ENCODE results near the gene DNASE2B. TPM values are rescaled to one million over a fixed set of nuclear protein-coding genes. Genes with fewer than 3 reads are reported as not detected.
"Not testable (repeated sequence)": the region's sequence is repeated elsewhere in the genome, so short reads cannot be mapped to it uniquely, and the experiment has no call there.

The DNASE2B gene
- total RNA-seq, 1 experiment from 2014 or later = not detected

DNA sequence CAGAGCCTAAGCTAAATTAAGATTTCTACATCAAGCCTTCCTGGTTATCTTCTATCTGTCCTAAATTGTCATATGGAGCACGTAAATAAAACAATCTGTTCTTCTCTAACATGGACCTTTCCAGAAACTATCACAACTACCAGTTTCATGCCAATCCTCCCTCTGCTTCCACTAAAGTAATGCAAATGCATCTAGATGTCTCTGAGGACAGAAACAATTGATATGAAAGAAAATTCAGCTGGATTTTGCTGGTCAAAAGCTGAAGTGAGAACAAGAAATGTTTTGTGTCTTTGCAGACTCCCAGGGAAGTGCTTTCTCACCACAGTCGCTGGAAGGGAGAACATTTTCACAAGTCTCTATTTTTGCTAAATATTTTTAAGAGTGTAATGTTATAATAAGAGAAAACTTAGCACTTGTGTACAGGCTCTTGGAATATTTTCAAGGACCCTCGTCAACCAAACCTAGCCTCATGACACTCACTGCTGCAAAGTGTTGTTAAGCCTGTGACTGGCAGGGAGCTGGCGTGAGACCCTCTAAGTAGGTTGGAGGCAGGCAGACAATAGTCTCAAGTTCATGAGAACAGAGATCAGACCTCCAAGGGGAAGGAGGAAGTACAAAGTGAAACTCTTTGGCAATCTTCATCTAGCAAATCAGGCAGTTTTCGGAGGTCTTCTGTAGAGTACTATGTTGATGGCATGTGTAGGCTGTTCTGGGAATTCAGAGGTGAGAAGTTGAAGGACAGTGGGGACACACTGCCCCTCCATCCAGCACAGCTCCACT, 38.8 kb downstream of the DNASE2B start:
- Mint-ChIP-seq H3K4me3 (ENCODE audit: low read depth, unreplicated experiment) (no peak overlapping the region), H3K27me3 (ENCODE audit: unreplicated experiment) (no peaks in the 10 kb centered on the region), H3K27ac (ENCODE audit: unreplicated experiment) (no peak overlapping the region), H3K4me1 (ENCODE audit: low read depth, unreplicated experiment) (no peaks in the 10 kb centered on the region), H3K9me3 (ENCODE audit: low read depth, unreplicated experiment) (no peaks in the 10 kb centered on the region), H3K36me3 (ENCODE audit: insufficient read depth, unreplicated experiment) (no peaks in the 10 kb centered on the region)
- DNase-seq = no peak
- CTCF ChIA-PET = interaction anchor here (0.5 to 5.7 kb wide), 4 partner anchors 76 to 831 kb away, joined by 3 to 57 read pairs (median 8); partner anchors contain the start of gene PRKACB
- no TSS peak for BruUV-seq (replicated peaks)
- intact Hi-C loops (cut with micrococcal nuclease; ENCODE audit: unreplicated experiment) = loop anchor here (10.0 kb wide), 1 partner anchor 532 kb away; no protein-coding TSS in a partner anchor
- TF ChIP-seq, protein P1, sequence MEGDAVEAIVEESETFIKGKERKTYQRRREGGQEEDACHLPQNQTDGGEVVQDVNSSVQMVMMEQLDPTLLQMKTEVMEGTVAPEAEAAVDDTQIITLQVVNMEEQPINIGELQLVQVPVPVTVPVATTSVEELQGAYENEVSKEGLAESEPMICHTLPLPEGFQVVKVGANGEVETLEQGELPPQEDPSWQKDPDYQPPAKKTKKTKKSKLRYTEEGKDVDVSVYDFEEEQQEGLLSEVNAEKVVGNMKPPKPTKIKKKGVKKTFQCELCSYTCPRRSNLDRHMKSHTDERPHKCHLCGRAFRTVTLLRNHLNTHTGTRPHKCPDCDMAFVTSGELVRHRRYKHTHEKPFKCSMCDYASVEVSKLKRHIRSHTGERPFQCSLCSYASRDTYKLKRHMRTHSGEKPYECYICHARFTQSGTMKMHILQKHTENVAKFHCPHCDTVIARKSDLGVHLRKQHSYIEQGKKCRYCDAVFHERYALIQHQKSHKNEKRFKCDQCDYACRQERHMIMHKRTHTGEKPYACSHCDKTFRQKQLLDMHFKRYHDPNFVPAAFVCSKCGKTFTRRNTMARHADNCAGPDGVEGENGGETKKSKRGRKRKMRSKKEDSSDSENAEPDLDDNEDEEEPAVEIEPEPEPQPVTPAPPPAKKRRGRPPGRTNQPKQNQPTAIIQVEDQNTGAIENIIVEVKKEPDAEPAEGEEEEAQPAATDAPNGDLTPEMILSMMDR (IDR thresholded peaks at IDR 0.05; ENCODE audit: unreplicated experiment) = no peak

DNA sequence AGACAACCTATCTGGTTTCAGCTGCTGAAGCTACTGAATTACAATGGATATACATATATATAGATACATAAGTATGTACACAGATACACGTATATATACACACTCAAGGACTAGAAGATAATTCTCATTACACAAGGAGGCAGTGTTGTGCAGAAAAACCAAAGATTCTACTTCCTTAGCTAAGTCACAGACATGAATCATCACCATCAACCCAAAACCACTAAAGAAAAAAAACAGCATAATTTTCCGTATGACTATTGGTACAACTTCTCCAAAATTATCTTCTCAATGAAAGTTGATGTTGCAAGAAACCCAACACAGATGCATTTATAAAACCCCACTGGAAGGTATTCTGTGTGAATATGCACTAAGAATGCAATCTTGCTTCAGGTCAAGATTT, 44.0 kb downstream of the DNASE2B start:
- H3K9me3 Mint-ChIP-seq (ENCODE audit: low read depth, unreplicated experiment) = no peaks in the 10 kb centered on the region
- BruUV-seq (replicated peaks) = no TSS peak
- CTCF ChIA-PET = interaction anchor here (0.6 to 1.9 kb wide), 7 partner anchors 19 to 330 kb away, joined by 3 to 11 read pairs (median 3); partner anchors contain the start of gene PRKACB
- TF ChIP-seq, protein P1 (IDR thresholded peaks at IDR 0.05; ENCODE audit: unreplicated experiment) = no peak
- DNase-seq = peak; percentile 22
- no peak overlapping the region for H3K4me3 Mint-ChIP-seq (ENCODE audit: low read depth, unreplicated experiment)
- H3K36me3 Mint-ChIP-seq (ENCODE audit: insufficient read depth, unreplicated experiment) = no peaks in the 10 kb centered on the region
- H3K27me3 Mint-ChIP-seq (ENCODE audit: unreplicated experiment) = no peaks in the 10 kb centered on the region
- no peaks in the 10 kb centered on the region for H3K4me1 Mint-ChIP-seq (ENCODE audit: low read depth, unreplicated experiment)
- H3K27ac Mint-ChIP-seq (ENCODE audit: unreplicated experiment) = no peak overlapping the region
- intact Hi-C loops (cut with micrococcal nuclease; ENCODE audit: unreplicated experiment) = loop anchor here (1.0 to 5.0 kb wide), 6 partner anchors 99 to 494 kb away; no protein-coding TSS in a partner anchor

- H3K4me1 Mint-ChIP-seq (ENCODE audit: low read depth, unreplicated experiment); H3K27ac Mint-ChIP-seq (ENCODE audit: unreplicated experiment); BruUV-seq (replicated peaks); H3K4me3 Mint-ChIP-seq (ENCODE audit: low read depth, unreplicated experiment); H3K36me3 Mint-ChIP-seq (ENCODE audit: insufficient read depth, unreplicated experiment); H3K27me3 Mint-ChIP-seq (ENCODE audit: unreplicated experiment); H3K9me3 Mint-ChIP-seq (ENCODE audit: low read depth, unreplicated experiment): not testable (repeated sequence)
- intact Hi-C loops (cut with micrococcal nuclease; ENCODE audit: unreplicated experiment) = loop anchor here (1.0 to 5.0 kb wide), 6 partner anchors 98 to 493 kb away; no protein-coding TSS in a partner anchor
- DNase-seq = peak; percentile 23
- CTCF ChIA-PET = interaction anchor here (0.6 to 1.9 kb wide), 9 partner anchors 19 to 396 kb away, joined by 3 to 11 read pairs (median 3); partner anchors contain the start of gene PRKACB
Measured at GRCh38 chr1:84442747-84443646, 44.7 kb downstream of the DNASE2B start.

DNA sequence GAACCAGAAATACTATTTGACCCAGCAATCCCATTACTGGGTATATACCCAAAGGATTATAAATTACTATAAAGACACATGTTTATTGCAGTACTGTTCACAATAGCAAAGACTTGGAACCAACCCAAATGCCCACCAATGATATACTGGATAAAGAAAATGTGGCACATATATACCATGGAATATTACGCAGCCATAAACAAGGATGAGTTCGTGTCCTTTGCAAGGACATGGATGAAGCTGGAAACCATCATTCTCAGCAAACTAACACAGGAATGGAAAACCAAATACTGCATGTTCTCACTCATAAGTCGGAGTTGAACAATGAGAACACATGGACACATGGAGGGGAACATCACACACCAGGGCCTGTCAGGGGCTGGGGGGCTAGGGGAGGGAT, 50.4 kb downstream of the DNASE2B start:
- BruUV-seq (replicated peaks); H3K9me3 Mint-ChIP-seq (ENCODE audit: low read depth, unreplicated experiment); intact Hi-C loops (cut with micrococcal nuclease; ENCODE audit: unreplicated experiment); CTCF ChIA-PET; H3K36me3 Mint-ChIP-seq (ENCODE audit: insufficient read depth, unreplicated experiment); H3K4me1 Mint-ChIP-seq (ENCODE audit: low read depth, unreplicated experiment); DNase-seq; H3K4me3 Mint-ChIP-seq (ENCODE audit: low read depth, unreplicated experiment); H3K27me3 Mint-ChIP-seq (ENCODE audit: unreplicated experiment); H3K27ac Mint-ChIP-seq (ENCODE audit: unreplicated experiment): not testable (repeated sequence)

GRCh38 chr1:84450910-84451309, 52.6 kb downstream of the DNASE2B start:
- TF ChIP-seq, protein P1 (IDR thresholded peaks at IDR 0.05; ENCODE audit: unreplicated experiment) = no peak
- H3K4me1 Mint-ChIP-seq (ENCODE audit: low read depth, unreplicated experiment) = no peaks in the 10 kb centered on the region
- H3K4me3 Mint-ChIP-seq (ENCODE audit: low read depth, unreplicated experiment) = no peak overlapping the region
- no peak for DNase-seq
- H3K27ac Mint-ChIP-seq (ENCODE audit: unreplicated experiment) = no peak overlapping the region
- no TSS peak for BruUV-seq (replicated peaks)
- H3K27me3 Mint-ChIP-seq (ENCODE audit: unreplicated experiment) = no peaks in the 10 kb centered on the region
- H3K36me3 Mint-ChIP-seq (ENCODE audit: insufficient read depth, unreplicated experiment) = no peaks in the 10 kb centered on the region
- intact Hi-C loops (cut with micrococcal nuclease; ENCODE audit: unreplicated experiment) = no loop called here
- H3K9me3 Mint-ChIP-seq (ENCODE audit: low read depth, unreplicated experiment) = no peaks in the 10 kb centered on the region
- CTCF ChIA-PET = interaction anchor here (0.7 kb wide), 1 partner anchor 780 kb away, joined by 3 read pairs; no protein-coding TSS in a partner anchor

Measured in Calu3 (cell line).